ENCODE data around the gene ICAM1. TPM values are rescaled to one million over a fixed set of nuclear protein-coding genes. Genes with fewer than 3 reads are reported as not detected.
A peak's percentile ranks its signal among the peaks of the same experiment; 100 is the strongest.
"Not testable (repeated sequence)": the region's sequence is repeated elsewhere in the genome, so short reads cannot be mapped to it uniquely, and the experiment has no call there.

The ICAM1 gene
- total RNA-seq, 1 donor from 2014 or later: 38.4 TPM

DNA sequence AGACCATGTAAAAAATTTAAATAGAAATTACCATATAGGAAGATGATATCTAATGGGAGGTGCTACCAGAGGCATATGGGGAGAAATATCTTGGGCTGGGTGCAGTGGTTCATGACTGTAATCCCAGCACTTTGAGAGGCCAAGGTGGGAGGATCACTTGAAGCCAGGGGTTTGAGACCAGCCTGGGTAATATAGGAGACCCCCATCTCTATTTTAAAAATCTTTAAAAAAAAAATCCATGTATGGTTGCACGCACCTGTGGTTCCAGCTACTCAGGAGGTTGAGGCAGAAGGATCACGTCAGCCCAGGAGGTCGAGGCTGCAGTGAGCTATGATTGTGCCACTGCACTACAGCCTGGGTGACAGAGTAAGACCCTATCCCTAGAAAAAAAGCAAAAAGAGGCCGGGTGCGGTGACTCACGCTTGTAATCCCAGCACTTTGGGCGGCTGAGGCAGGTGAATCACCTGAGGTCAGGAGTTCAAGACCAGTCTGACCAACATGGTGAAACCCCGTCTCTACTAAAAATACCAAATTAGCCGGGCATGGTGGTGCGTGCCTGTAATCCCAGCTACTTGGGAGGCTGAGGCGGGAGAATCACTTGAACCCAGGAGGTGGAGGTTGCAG is 29.0 kb upstream of the ICAM1 start:
- not testable (repeated sequence) for DNase-seq (ENCODE audit: low read depth)

DNA sequence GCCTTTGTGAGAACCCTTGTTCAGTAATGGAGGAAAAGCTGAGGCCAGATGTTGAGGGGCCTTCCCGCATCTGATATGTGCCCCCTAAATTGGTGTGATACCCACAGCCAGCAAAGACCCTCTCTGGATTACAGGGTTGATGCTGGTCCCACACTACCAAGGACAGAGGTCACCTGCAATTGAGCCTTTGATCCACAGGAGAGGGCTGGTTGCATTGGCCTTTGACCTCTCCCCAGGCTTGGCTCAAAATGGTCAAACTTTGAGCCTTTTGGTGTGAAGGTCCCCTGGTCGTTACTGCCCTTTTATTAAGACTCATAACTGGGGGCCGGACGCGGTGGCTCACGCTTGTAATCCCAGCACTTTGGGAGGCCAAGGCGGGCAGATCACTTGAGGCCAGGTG is 27.3 kb upstream of the ICAM1 start:
- no peak for DNase-seq (ENCODE audit: low read depth)

DNA sequence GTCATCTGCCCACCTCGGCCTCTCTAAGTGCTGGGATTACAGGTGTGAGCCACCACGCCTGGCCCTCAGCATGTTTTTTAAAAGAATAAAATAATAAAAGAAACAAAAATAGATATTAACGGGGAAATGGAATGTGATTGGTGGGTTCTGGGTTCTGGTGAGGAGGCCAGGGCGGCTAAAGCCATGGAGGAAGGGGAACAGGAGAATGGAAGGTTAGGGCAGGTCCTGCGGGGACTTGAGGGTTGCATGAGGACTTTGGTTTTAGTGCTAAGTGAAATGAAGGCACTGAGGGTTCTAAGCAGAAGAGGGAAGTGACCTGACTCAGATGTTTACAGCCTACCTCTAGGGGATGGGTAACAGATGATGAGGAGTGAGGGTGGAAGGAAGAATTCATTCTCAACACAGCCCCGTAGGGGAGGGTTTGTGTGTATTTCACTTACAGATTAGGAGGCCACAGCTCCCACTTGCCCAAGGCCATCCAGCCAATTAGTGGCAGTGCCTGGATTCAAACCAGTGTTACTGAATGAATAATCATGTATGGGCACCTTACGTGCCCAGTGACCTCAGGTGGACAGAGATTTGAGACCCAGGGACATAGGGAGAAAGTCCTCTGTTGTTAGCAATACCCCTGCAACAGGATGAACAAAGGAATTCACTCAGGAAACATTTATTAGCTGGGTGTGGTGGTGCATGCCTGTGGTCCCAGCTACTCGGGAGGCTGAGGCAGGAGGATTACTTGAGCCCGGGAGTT is 25.6 kb upstream of the ICAM1 start:
- no peak for DNase-seq (ENCODE audit: low read depth)

DNA sequence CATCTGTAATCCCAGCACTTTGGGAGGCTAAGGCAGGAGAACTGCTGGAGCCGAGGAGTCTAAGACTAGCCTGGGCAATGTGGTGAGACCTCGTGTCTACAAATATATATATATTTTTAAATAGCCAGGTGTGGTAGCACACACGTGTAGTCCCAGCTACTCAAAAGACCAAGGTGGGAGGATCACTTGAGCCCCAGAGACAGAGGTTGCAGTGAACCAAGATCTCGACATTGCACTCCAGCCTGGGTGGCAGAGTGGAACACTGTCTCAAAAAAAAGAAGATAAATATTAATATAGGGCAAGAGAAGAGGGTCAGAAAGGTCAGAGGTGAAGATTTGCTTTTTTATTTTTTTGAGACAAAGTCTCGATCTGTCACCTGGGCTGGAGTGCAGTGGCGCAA is 24.4 kb upstream of the ICAM1 start:
- no peak for DNase-seq (ENCODE audit: low read depth)

DNA sequence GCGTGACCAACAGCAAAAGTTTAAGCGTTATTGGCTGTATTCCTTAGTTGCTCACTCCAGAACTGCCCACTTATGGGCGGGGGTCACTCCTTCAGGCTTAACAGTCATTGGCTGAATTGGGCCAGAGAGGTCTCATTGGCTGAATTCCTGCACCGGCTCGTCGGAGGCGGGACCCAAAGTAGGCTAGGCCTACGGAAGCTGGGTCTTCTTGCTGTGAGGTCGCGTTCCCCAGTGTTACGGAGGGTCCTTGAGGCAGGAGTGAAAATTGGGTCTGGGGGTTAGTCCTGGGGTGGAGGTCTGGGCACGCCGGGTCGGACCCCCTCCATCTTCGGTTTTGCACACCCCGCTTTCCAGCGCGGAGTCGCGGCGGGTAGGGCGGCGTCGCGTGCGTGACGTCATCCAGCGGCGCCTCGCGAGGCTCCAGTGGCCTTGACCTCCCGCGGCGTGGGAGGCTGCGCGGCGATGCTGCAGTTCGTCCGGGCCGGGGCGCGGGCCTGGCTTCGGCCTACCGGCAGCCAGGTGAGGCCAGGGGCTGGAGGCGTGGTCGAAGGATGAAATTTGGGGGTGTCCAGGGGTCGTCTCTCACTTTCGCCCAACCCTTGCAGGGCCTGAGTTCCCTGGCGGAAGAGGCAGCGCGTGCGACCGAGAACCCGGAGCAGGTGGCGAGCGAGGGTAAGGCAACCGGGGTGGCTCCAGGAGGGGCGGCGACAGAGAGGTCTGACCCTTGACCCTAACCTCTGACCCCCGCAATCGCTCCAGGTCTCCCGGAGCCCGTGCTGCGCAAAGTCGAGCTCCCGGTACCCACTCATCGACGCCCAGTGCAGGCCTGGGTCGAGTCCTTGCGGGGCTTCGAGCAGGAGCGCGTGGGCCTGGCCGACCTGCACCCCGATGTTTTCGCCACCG is 18.9 kb upstream of the ICAM1 start, which contains the start of gene MRPL4:
Gene MRPL4 (plus strand): TSS at position 423 of the 903 bp plus-strand sequence. CDS start 40 bp downstream, at position 463.
- DNase-seq (ENCODE audit: low read depth): peak; percentile 99

DNA sequence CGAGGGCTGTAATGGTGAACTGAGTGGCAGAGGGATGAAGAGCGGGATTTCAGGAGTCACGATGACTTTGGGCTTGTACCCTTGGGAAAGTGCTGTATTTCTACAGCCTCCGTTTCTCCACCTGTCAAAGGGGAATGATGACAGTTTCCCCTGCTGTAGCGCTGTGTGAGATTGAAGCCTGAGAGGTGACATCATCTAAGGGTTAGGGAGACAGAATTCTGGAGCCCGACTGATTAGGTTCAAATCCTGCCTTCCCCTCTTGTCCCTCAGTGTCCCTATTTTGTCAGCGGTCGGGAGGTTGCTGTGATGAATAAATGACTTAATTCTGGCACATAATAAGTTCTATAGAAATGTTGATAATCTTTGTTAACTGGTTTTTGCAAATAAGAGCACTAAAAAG is 18.2 kb upstream of the ICAM1 start:
- no peak for DNase-seq (ENCODE audit: low read depth)

DNA sequence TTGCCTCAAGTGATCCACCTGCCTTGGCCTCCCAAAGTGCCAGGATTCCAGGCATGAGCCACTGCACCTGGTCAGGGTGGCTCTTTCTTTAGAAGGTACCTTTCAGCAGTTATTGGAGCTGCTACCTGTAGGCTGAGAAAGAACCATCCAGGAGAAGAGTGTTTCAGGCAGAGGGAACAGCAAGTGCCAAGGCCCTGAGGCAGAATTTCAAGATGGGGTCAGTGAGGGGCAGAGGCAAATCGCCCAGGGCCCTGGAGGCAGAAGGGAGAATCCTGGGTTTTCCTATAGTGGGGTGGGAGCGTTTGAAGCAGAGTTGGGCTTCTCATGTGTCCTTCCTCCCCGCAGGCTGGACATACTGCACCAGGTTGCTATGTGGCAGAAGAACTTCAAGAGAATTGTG is 16.7 kb upstream of the ICAM1 start:
- no peak for DNase-seq (ENCODE audit: low read depth)

DNA sequence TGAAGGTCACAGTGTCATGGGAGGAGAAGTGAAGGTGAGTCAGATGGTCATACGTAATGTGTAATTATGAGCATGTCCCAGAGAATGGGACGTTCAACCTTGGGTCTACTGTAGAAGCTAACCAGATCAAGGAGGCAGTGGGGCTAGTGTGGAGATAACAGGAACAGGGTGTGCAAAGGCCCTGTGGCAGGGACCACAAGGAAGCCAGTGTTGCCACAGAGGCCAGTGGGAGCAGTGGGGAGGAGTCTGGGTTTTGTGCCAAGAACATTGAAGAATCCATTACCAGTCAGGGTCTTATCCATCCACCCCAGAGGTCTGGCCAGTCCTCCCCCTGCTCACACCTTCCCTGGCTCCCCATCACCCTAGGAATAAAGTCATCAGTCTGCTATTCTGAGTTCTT is 15.6 kb upstream of the ICAM1 start:
- no peak for DNase-seq (ENCODE audit: low read depth)

DNA sequence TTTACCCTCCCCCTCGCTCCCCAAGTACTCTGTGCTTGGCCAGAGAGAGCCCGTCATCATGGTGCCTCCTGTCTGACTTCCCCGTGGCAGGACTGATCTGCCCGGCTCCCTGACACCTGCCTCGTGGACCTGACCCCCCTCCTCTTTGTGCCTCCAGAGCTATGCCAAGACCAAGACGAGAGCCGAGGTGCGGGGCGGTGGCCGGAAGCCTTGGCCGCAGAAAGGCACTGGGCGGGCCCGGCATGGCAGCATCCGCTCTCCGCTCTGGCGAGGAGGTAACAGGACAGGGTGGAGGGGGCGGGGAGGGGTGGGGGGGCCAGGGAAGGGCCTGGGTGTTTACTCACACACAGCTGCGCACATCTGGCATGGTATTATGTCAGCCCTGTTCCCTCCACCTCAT is 14.4 kb upstream of the ICAM1 start:
- no peak for DNase-seq (ENCODE audit: low read depth)

DNA sequence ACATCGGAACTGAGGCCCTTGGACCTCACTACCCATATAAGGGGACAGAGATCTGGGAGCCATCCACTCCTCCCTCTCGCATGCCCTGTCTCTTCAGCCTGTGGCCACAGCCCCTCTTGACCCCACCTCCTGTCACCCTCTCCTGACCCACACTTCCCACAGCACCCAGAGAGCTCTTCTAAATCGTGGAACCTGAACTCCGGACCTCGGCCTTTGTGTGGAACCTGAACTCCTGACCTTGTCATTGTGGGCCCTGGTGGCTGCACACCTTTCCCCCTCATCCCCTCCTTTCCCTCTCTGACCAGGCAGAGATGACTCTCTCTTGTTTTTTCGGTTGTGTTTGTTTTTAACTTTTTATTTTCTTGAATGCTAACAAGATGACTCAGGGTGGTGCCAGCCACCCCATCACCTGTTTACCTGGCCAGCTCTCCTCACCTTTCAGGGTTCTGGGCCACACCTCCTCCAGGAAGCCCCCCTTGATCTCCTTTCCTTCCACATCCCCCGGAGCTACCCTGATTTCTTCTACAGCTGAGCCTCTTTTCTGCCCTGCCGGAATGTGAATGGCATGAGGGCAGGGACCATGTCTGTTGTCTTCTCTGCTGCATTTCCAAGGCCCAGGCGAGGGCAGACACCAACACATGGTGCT is 13.8 kb upstream of the ICAM1 start:
- no peak for DNase-seq (ENCODE audit: low read depth)

DNA sequence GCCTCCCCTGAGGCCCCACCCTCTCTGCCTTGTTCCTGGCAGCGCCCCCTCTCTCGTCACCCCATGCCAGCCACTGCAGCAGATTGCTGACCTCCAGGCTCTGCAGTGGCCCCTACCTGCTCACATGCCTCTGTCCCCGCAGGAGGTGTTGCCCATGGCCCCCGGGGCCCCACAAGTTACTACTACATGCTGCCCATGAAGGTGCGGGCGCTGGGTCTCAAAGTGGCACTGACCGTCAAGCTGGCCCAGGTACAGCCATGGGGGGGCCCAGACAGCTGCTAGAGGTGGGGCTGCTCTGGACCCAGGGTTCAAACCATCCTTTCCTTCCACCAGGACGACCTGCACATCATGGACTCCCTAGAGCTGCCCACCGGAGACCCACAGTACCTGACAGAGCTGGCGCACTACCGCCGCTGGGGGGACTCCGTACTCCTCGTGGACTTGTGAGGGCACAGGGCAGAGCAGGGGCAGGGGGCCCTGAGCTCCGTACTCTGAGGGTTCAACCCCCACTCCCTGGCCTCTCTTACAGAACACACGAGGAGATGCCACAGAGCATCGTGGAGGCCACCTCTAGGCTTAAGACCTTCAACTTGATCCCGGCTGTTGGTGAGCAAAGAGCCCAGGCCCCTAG is 12.7 kb upstream of the ICAM1 start:
- no peak for DNase-seq (ENCODE audit: low read depth)

DNA sequence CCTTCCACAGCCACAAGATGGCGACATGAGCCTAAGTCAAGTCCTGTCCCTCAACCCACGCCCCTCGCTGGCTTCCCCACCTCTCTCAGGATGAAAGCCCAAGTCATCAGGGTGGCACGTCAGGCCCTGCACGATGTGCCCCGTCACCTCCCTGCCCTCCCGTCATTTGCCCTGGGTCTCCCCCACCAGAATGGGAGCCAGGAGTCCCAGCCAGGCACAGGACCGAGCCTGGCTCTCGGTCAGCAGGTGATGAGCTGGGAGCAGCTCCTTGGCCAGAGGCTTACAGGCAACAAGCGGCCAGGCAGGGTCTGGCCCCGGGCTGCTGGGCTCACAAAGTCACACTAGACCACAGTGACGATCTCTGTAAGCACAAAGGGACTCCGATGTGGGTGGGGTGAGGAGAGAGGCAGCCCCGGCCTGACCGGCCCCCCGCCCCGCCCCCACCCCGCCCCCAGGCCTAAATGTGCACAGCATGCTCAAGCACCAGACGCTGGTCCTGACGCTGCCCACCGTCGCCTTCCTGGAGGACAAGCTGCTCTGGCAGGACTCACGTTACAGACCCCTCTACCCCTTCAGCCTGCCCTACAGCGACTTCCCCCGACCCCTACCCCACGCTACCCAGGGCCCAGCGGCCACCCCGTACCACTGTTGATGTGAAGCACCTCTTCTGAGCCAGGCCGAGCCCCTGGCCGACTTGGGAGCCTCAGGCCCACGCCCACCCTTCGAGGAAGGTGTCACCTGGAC is 11.6 kb upstream of the ICAM1 start:
- DNase-seq (ENCODE audit: low read depth): peak; percentile 86

DNA sequence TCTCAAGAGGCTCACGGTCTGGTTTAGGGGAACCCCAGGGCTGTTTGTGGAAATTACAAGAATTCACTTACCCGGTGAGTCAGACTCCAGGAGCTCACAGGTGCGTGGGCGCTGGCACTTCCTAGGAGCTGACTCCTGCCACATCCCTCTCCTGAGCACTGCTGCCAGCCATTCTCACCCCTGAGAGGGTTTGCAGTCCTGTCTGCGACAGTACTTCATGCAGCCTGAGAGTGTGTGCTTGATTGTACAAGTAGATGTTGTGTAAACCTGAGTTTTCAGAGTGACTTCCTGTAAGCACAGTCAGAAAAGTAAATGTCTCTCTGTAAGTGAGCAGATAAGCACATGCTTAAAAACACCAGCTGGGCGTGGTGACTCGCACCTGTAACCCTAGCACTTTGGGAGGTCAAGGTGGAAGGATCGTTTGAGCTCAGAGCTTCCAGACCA is 10.8 kb upstream of the ICAM1 start:
- DNase-seq (ENCODE audit: low read depth): peak; percentile 89

DNA sequence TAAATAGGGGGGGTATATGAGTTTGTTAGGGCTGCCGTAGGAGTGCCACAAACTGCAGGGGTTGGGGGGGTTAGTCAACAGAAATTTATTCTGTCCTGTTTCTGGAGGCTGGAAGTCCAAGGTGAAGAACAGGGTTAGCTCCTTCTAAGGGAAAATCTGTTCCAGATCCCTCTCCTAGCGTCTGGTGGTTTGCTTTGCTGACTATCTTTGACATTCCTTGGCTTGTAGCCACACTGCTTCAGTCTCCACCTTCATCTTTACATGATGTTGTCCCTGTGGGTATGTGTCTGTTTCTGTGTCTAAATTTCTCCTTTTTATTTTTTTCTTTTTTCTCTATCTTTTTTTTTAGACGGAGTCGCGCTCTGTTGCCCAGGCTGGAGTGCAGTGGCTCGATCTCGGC is 8.1 kb upstream of the ICAM1 start:
- no peak for DNase-seq (ENCODE audit: low read depth)

DNA sequence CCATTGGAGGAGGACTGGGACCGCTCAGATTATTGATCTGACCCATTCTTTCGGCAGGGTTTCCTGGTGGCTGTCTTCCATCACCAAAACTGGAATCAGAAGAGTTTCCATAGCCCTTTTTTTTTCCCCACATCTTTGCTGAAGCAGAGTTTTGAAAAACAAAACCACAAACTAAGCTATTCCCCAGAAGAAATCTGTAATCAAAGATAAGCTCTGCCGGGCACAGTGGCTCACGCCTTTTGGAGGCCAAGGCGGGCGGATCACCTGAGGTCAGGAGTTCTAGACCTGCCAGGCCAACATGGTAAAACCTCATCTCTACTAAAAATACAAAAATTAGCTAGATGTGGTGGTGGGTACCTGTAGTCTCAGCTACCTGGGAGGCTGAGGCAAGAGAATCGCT is 4.2 kb upstream of the ICAM1 start:
- DNase-seq (ENCODE audit: low read depth): no peak

DNA sequence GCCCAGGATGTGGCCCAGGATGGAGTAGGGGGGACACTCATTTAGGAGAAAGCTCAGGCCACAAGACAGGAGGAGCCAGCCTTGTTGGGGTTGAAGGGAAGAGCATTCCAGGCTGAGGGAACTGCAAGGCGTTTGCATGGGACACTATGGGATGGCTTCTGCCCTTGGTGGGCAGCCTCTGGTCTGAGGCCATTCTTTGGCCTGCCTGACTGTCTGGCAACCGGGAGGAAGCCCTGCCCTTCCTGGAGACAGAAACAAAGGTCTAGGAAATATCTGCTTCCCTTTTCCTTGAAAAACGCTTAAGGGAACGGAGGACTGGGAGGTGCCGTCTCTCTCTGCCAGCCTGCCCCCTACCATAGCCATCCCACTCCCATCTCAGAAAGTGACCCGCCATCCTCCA is 2.8 kb upstream of the ICAM1 start:
- no peak for DNase-seq (ENCODE audit: low read depth)

DNA sequence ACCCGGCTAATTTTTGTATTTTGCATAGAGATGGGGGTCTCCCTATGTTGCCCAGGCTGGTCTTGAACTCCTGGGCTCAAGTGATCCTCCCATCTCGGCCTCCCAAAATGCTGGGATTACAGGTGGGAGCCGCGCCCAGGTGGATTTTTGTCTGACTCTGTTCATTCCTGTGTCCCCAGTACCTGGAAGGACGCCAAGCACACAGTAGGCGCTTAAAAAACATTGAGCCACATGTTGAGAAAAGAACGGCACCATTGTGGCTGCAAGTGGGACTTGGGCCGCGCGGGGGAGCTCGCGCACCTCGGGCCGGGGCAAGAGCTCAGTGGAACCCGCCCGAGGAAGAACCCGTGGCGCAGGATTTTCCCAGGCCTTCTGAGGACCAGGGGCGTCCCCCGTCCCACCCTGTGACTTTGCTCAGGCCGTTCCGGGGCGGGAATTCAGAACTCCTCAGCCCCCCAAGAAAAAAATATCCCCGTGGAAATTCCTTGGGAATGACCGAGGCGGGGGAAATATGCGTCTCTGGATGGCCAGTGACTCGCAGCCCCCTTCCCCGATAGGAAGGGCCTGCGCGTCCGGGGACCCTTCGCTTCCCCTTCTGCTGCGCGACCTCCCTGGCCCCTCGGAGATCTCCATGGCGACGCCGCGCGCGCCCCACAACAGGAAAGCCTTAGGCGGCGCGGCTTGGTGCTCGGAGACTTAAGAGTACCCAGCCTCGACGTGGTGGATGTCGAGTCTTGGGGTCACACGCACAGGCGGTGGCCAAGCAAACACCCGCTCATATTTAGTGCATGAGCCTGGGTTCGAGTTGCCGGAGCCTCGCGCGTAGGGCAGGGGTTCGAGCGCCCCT is 1.4 kb upstream of the ICAM1 start:
- DNase-seq (ENCODE audit: low read depth): peak; percentile 47

DNA sequence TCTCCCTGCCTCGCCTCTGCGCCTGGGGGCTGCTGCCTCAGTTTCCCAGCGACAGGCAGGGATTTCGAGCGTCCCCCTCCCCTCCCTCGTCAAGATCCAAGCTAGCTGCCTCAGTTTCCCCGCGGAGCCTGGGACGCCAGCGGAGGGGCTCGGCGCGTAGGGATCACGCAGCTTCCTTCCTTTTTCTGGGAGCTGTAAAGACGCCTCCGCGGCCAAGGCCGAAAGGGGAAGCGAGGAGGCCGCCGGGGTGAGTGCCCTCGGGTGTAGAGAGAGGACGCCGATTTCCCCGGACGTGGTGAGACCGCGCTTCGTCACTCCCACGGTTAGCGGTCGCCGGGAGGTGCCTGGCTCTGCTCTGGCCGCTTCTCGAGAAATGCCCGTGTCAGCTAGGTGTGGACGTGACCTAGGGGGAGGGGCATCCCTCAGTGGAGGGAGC is 722 bp upstream of the ICAM1 start:
- no peak for DNase-seq (ENCODE audit: low read depth)

DNA sequence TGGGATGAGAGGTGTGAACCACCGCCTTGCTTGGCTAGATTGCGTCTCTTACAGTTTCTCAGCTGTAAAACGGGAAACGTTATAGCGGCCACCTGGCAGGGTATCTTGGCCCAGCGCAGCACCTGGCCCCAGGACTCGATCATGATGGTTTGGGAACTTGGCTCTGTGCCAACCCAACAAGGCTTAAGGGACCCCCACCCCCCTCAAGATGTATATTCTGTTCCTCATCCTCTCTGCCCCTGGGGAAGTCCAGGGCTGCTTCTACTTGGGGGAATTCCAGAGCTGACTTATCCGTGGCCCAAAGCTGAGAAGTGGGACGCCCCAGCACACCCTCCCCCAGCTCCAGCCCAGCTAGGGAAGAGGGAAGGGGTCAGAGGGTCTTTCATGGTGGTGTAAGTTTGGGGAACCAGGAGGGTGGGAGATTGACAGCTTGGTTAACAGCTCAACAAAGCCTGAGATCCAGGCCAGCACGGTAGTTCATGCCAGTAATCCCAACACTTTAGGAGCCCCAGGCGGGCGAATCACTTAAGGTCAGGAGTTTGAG is 695 bp downstream of the ICAM1 start:
- peak; percentile 36 for DNase-seq (ENCODE audit: low read depth)
